GM13977 (cell line): ENCODE measurements around the gene PRKACA.

Experiments used
- DNase-seq: peaks from one replicate; pipeline ENCODE4 v3.0.0; 2012; ENCODE audit warnings: low spot score
- in situ Hi-C: fragments of 300-500 bp; cut with MboI; formaldehyde crosslinking; loops from one replicate; pipeline ENCODE4 v1.12.0; 2022; ENCODE audit warnings: low sequenced_read_pairs, low pct_unique_long_range_greater_than_20kb, mixed read lengths, inconsistent platforms; ENCODE audit not compliant: unreplicated experiment
- TF ChIP-seq, protein P1 (sequence below): IDR thresholded peaks from 2 replicates; pipeline ENCODE4 v1.5.1; 2012; ENCODE audit warnings: mild to moderate bottlenecking, control low read depth; ENCODE audit not compliant: insufficient read depth; ENCODE audit errors: extremely low read depth, missing control alignments

PRKACA gene

GRCh38 chr19:14112809-14113385 is 4.7 kb downstream of the PRKACA start:
- DNase-seq, result no peak
- TF ChIP-seq, protein P1, sequence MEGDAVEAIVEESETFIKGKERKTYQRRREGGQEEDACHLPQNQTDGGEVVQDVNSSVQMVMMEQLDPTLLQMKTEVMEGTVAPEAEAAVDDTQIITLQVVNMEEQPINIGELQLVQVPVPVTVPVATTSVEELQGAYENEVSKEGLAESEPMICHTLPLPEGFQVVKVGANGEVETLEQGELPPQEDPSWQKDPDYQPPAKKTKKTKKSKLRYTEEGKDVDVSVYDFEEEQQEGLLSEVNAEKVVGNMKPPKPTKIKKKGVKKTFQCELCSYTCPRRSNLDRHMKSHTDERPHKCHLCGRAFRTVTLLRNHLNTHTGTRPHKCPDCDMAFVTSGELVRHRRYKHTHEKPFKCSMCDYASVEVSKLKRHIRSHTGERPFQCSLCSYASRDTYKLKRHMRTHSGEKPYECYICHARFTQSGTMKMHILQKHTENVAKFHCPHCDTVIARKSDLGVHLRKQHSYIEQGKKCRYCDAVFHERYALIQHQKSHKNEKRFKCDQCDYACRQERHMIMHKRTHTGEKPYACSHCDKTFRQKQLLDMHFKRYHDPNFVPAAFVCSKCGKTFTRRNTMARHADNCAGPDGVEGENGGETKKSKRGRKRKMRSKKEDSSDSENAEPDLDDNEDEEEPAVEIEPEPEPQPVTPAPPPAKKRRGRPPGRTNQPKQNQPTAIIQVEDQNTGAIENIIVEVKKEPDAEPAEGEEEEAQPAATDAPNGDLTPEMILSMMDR, result no peak
- in situ Hi-C loops, result no loop called here

GRCh38 chr19:14112051-14112808 is 5.3 kb downstream of the PRKACA start:
- TF ChIP-seq, protein P1, result no peak
- in situ Hi-C loops, result no loop called here
- DNase-seq, result no peak

DNA sequence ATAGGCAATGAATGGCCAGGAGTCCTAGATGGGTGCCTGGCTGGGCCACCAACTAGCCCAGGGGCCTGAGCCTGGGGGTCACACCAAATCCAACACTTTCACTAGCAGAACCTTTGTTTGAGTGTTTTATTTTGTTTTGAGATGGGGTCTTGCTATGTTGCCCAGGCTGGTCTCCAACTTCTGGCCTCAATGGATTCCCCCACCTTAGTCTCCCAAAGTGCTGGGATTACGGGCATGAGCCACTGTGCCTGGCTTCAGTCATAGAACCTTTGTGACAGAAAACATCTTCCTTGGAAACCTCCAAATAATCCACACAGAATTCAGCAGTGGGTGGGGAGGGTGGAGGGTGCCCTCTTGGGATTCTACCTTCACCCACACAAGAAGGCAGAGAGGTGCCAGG is 6.1 kb downstream of the PRKACA start:
- in situ Hi-C loops, result no loop called here
- DNase-seq, result no peak
- TF ChIP-seq, protein P1, result no peak

DNA sequence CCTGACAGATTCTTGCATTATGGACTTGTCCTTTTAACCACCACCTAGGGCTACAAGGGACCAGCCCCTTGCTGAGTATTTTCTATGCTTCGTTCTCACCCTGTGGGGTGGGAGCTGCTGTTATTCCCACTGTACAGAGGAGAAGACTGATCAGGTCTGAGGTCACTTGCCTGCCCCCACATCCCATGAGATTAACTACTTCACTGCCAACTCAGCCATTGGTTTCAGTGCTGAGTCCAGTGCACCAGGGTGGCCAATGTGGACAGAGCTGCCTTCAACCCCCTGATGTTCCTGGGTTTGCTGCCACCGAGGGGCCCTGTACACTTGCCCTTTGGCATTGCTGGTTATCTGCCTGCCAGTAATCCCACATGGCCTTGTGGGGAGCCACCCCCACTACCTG is 6.9 kb downstream of the PRKACA start:
- in situ Hi-C loops, result no loop called here
- TF ChIP-seq, protein P1, result no peak
- no peak for DNase-seq

GRCh38 chr19:14107581-14108461 is 9.7 kb downstream of the PRKACA start:
- no peak for DNase-seq
- TF ChIP-seq, protein P1, result no peak
- in situ Hi-C loops, result no loop called here

DNA sequence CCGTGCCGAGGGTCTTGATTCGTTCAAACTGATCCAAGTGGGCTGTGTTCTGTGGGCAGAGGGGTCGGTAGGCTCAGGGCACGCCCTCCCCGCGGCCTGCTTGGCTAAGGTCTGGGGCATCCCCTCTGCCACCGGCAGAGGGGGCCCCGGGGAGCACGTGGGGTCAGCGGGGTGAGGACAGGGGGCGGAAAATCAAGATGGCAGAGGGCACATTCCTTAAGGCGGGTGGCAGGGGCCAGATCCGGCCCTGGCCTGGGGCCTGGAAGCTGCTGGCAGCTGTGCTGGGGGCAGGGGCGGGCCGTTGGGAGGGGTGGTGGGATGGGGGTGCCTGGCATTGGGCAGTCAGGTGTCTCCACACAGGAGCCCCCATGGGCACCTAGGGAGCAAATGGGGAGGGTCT is 10.7 kb downstream of the PRKACA start:
- TF ChIP-seq, protein P1, result no peak
- DNase-seq, result no peak
- in situ Hi-C loops, result no loop called here
